ENCODE results near the gene BICRAL.
"Not testable (repeated sequence)": the region's sequence is repeated elsewhere in the genome, so short reads cannot be mapped to it uniquely, and the experiment has no call there.

Gene BICRAL

DNA sequence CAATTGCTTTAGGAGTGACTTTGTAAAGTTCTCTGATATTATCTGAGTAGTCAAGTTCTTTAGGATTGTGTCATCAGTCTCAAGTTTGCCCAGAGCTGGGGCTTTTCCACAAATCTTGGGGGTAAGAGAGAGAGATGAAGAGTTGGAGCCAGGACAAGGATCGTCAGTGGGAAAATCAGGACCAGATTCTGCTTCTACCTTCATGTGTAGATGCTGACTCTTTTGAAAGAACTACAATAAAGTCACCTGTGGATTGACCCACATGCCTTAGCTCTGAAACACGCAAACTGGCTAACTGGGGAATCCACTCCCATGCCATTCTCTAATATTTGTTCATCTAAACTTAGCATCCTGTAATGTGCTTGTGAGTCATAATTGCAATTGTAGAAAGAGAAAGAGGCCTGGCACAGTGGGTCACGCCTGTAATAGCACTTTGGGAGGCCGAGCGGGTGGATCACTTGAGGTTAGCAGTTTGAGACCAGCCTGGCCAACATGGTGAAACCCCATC lies 15.6 kb upstream of the BICRAL start:
- DNase-seq (ENCODE audit: low read depth): no peak
- TF ChIP-seq, protein P1, sequence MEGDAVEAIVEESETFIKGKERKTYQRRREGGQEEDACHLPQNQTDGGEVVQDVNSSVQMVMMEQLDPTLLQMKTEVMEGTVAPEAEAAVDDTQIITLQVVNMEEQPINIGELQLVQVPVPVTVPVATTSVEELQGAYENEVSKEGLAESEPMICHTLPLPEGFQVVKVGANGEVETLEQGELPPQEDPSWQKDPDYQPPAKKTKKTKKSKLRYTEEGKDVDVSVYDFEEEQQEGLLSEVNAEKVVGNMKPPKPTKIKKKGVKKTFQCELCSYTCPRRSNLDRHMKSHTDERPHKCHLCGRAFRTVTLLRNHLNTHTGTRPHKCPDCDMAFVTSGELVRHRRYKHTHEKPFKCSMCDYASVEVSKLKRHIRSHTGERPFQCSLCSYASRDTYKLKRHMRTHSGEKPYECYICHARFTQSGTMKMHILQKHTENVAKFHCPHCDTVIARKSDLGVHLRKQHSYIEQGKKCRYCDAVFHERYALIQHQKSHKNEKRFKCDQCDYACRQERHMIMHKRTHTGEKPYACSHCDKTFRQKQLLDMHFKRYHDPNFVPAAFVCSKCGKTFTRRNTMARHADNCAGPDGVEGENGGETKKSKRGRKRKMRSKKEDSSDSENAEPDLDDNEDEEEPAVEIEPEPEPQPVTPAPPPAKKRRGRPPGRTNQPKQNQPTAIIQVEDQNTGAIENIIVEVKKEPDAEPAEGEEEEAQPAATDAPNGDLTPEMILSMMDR (IDR thresholded peaks at IDR 0.05; ENCODE audit: control insufficient read depth, extremely low read depth, insufficient read depth): no peak
- no peak overlapping the region for H3K4me3 ChIP-seq (ENCODE audit: low read depth, low read length)

DNA sequence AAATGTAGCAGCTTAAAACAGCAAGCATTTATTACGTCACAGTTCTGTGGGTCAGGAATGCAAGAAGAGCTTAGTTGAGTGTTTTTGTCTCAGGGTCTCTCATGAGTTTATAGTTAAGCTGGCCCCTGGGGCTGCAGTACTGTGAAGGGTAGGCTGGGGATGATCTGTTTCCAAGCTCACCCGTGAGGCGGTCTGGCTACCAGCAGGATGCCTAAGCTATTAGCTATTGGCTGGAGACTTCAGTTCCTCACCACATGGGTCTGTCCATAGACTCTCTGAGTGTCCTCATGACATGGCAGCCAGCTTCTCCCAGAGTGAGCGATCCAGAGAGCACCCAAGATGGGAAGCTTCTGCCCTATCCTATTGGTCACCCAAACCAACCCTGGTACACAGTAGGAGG lies 12.8 kb upstream of the BICRAL start:
- no peak for DNase-seq (ENCODE audit: low read depth)
- no peak overlapping the region for H3K4me3 ChIP-seq (ENCODE audit: low read depth, low read length)
- TF ChIP-seq, protein P1 (IDR thresholded peaks at IDR 0.05; ENCODE audit: control insufficient read depth, extremely low read depth, insufficient read depth): no peak

DNA sequence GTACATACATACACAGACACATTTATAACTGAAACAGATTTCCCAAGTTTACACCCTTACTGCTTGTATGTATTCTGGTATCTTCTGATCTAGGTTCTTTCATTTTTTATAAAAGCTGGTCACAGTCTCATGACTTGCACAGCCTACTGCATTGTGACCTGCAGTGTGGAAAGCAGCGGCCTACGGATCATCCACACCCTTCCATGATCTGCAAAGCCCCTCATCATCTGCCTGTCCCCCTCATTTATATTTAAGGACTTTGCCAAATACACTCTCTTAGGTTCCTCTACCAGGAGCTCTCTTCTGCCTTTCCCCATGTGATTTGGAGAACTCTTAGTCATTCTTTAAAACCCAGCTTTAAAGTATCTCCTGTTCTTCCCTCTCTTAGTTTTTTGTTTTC lies 12.0 kb upstream of the BICRAL start:
- DNase-seq (ENCODE audit: low read depth): no peak
- TF ChIP-seq, protein P1 (IDR thresholded peaks at IDR 0.05; ENCODE audit: control insufficient read depth, extremely low read depth, insufficient read depth): no peak
- H3K4me3 ChIP-seq (ENCODE audit: low read depth, low read length): no peak overlapping the region

DNA sequence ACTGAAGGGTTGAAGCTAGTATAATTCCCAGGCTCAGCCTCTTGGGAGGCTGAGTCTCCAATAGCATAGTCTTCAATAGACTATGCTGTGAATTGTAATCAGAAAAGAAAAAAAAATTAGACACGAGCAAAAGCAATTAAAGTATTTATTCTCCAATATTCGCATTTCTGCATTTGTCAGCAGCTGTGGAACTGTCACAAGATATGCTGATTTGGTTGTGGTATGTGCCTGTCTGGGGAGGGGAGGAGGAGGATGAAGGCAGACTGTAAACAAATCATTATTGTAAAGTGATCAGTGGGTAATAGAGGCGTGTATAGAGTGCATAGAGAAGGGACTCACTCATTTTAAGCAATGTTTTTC lies 10.1 kb upstream of the BICRAL start:
- no peak for DNase-seq (ENCODE audit: low read depth)
- TF ChIP-seq, protein P1 (IDR thresholded peaks at IDR 0.05; ENCODE audit: control insufficient read depth, extremely low read depth, insufficient read depth): no peak
- no peak overlapping the region for H3K4me3 ChIP-seq (ENCODE audit: low read depth, low read length)

DNA sequence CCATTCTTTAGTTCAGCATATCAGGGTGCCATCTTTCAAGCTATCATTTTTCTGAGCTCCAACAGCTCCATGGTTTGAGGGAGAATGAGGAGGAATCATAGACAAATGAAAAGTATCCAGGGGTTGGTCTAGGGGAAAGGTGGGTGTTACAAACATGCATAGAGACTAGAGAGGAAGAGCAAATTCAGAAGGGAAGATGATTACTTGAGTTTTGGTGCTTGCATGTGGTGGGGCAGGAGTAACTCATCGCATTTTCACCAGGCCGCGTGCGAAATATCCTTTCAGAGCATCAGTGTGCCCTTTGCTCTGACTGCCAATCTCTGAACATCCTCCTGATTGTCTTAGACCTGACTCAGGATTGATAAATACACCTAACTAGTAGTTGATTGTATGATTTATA lies 7.7 kb upstream of the BICRAL start:
- no peak for DNase-seq (ENCODE audit: low read depth)
- TF ChIP-seq, protein P1 (IDR thresholded peaks at IDR 0.05; ENCODE audit: control insufficient read depth, extremely low read depth, insufficient read depth): no peak
- H3K4me3 ChIP-seq (ENCODE audit: low read depth, low read length): no peak overlapping the region

DNA sequence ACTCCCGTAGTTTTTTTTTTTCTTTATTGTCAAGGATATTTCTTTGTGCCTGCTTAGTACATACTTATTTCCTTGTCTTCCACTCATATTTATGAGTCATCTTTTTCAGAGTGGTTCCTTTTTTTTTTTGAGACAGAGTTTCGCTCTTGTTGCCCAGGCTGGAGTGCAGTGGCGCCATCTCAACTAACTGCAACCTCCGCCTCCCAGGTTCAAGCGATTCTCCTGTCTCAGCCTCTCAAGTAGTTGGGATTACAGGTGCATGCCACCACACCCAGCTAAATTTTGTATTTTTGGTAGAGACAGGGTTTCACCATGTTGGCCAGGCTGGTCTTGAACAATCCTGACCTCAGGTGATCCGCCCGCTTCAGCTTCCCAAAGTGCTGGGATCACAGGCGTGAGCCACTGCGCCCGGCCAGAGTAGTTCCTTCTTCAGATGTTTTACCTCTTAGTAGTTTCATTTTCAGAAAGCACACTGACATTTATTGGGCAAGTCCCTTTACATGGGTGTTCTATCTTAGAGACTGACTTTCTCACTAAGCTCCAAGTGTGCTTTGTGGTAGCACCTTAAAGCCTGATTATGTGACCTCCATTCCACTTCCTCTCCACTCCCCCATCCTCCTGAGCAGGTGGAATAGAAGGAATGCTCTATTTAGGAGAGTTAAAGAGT lies 6.9 kb upstream of the BICRAL start:
- not testable (repeated sequence) for H3K4me3 ChIP-seq (ENCODE audit: low read depth, low read length); DNase-seq (ENCODE audit: low read depth)

DNA sequence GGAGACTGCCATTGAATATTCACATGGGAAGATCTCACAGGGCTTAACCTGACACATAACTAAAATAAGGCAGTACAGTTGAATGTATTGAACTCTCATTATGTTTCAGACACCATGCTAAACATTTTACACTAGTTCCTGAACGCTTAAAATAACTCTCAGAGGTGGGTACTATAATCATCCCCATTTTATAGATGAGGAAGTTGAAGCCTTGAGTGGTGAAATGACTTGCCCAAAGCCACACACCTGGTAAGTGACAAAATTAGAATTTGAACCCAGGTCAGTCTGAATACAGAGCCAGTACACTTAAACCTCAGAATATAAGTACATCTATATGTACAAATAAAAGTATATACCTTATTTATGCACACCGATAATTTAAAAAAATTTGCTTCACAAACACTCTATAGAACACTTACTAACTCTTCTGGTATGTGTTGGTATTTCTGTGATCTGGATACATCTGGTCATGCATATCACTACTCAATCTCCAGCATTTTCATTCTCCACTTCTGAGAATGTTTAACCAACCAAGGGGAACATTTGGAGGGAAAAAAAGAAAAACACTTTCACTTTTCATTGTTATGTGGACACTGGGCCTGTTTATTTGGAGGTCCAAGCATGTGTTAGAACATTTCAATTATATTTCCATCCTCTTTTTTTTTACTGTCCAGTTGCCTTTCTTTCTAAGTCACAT lies 4.6 kb upstream of the BICRAL start:
- no peak for DNase-seq (ENCODE audit: low read depth)
- no peak overlapping the region for H3K4me3 ChIP-seq (ENCODE audit: low read depth, low read length)
- TF ChIP-seq, protein P1 (IDR thresholded peaks at IDR 0.05; ENCODE audit: control insufficient read depth, extremely low read depth, insufficient read depth): no peak
